Measurements from ENCODE around the gene DIPK2B. TPM values are rescaled to one million over a fixed set of nuclear protein-coding genes. Genes with fewer than 3 reads are reported as not detected.

DIPK2B gene
- total and polyA plus RNA-seq, 2 of the 4 experiments (the other 2 are of a cell fraction): not detected

DNA sequence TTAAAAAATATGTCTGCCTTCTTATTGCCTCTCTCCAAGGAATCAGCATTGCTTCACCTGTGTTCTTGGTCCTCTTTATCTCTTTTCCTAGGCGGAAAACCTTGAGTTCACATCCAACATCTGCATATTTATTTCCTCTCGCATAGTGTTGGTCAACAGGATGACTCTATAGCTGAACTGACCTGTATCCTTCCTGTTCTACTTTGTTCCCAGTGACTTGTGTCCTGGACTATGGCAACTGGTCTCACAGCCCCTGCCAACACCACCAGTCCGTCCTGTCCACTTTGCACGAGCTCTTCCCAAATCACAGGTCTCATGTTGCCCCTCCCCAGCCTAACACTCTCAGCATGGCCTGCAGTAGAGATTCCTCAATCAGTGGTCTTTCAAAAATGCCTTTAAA lies 2.0 kb downstream of the DIPK2B start:
- no TSS peak for BruUV-seq (replicated peaks)
- 40% methylated on average over 1 of the region's 4 CpGs; no CpG with 5 or more reads in 1 of the 2 experiments for WGBS, 2 experiments (ENCODE audit: extremely low coverage in 2 of 2, insufficient read length in 1 of 2)
- Histone ChIP-seq H3K14ac (replicated peaks; ENCODE audit: low read depth, low read length) (no peak overlapping the region), H2BK120ac (ENCODE audit: low read depth, low read length) (no peak overlapping the region), H3K9me1 (ENCODE audit: insufficient read depth, low read length) (no peaks in the 10 kb centered on the region), H3K4ac (ENCODE audit: low read depth, low read length) (no peak overlapping the region), H3K27ac (ENCODE audit: insufficient read depth, low read length) (no peak overlapping the region), H3K23ac (ENCODE audit: low read depth, low read length) (no peak overlapping the region), H4K20me1 (ENCODE audit: insufficient read depth, low read length) (no peaks in the 10 kb centered on the region), H3K27me3 (ENCODE audit: control insufficient read depth, insufficient read depth, low read length) (peaks cover 26% of the 10 kb centered on the region), H3K4me3 (ENCODE audit: insufficient read depth, low read depth, low read length) (no peak overlapping the region), H2BK15ac (ENCODE audit: low read depth, low read length) (no peak overlapping the region), H3K79me1 (ENCODE audit: low read depth in 1 of 2, low read length in 2 of 2) (no peaks in the 10 kb centered on the region), H2BK20ac (ENCODE audit: low read depth, low read length) (no peak overlapping the region), H3K36me3 (ENCODE audit: control insufficient read depth, insufficient read depth, low read length) (no peaks in the 10 kb centered on the region), H3K56ac (ENCODE audit: extremely low read depth, insufficient read depth, low read length) (no peak overlapping the region), H3K9me3 (ENCODE audit: control insufficient read depth, insufficient read depth, low read length) (no peaks in the 10 kb centered on the region), H4K8ac (ENCODE audit: low read depth in 2 of 2, low read length in 2 of 2) (no peak overlapping the region), H2AK5ac (ENCODE audit: low read depth, low read length) (no peak overlapping the region), H3K4me1 (ENCODE audit: control insufficient read depth, insufficient read depth, low read length) (no peaks in the 10 kb centered on the region), H3K9ac (ENCODE audit: low read depth, low read length) (no peak overlapping the region), H2AFZ (replicated peaks; ENCODE audit: low read length, poor library complexity) (no peak overlapping the region), H2BK5ac (ENCODE audit: low read depth, low read length, poor library complexity, severe bottlenecking) (no peak overlapping the region), H4K91ac (ENCODE audit: insufficient read depth, low read depth, low read length) (no peak overlapping the region), H4K5ac (ENCODE audit: low read depth, low read length) (no peak overlapping the region), H2AK9ac (replicated peaks; ENCODE audit: low read depth, low read length, poor library complexity) (no peak overlapping the region), H3K18ac (ENCODE audit: low read depth, low read length) (no peak overlapping the region), H3K4me2 (ENCODE audit: low read depth, low read length) (no peak overlapping the region)
- in situ Hi-C loops (cut with MboI; ENCODE audit: low sequenced_read_pairs) (loop anchor here (25.0 kb wide), 1 partner anchor 1236 kb away; the partner anchor contains the start of gene NDP), intact Hi-C loops (cut with micrococcal nuclease) (no loop called here), dilution Hi-C loops (cut with HindIII; ENCODE audit: low sequenced_read_pairs, unreplicated experiment) (no loop called here)
- ATAC-seq (ENCODE audit: low read depth) (no peak), DNase-seq (no peak)
- TF ChIP-seq SMC3 (IDR thresholded peaks at IDR 0.05; ENCODE audit: low read depth, low read length): no peak
- TF ChIP-seq BHLHE40 (IDR thresholded peaks at IDR 0.05; ENCODE audit: low read depth, low read length): no peak
- TF ChIP-seq CHD1 (IDR thresholded peaks at IDR 0.05; ENCODE audit: low read depth, low read length): no peak
- CTCF ChIA-PET: interaction anchor here (0.6 kb wide), 1 partner anchor 87 kb away, joined by 3 read pairs; no protein-coding TSS in a partner anchor
- POLR2A ChIA-PET (ENCODE audit: unreplicated experiment): no interaction called here

Measured in IMR-90 (cell line).